HEK293 (cell line): ENCODE data around the gene MOGAT3.

Source experiments
- EGR2 ChIP-seq: fragments of 450-650 bp; formaldehyde crosslinking; IDR thresholded peaks from 2 replicates; pipeline ENCODE4 v1.5.1; 2016; ENCODE audit warnings: low read depth, missing biosample characterization, missing genetic modification characterization
- GLIS1 ChIP-seq: fragments of 450-650 bp; formaldehyde crosslinking; IDR thresholded peaks from 2 replicates; pipeline ENCODE4 v1.5.1; 2016; ENCODE audit warnings: missing biosample characterization, missing genetic modification characterization
- GLIS2 ChIP-seq: fragments of 450-650 bp; formaldehyde crosslinking; IDR thresholded peaks from 2 replicates; pipeline ENCODE4 v1.5.1; 2016; ENCODE audit warnings: missing biosample characterization, missing genetic modification characterization
- IKZF3 ChIP-seq: fragments of 450-650 bp; IDR thresholded peaks from 2 replicates; pipeline ENCODE4 v1.5.0; 2018; ENCODE audit warnings: missing biosample characterization, mild to moderate bottlenecking, missing genetic modification characterization, moderate library complexity
- KLF10 ChIP-seq: fragments of 450-650 bp; IDR thresholded peaks from 2 replicates; pipeline ENCODE4 v1.5.1; 2018; ENCODE audit warnings: missing biosample characterization, mild to moderate bottlenecking, missing genetic modification characterization
- KLF17 ChIP-seq: fragments of 450-650 bp; formaldehyde crosslinking; IDR thresholded peaks from 2 replicates; pipeline ENCODE4 v1.5.1; 2016; ENCODE audit warnings: missing biosample characterization, missing genetic modification characterization
- PATZ1 ChIP-seq: fragments of 450-650 bp; formaldehyde crosslinking; IDR thresholded peaks from 2 replicates; pipeline ENCODE4 v1.5.1; 2016; ENCODE audit warnings: missing biosample characterization, missing genetic modification characterization
- SCRT2 ChIP-seq: fragments of 450-650 bp; formaldehyde crosslinking; IDR thresholded peaks from 2 replicates; pipeline ENCODE4 v1.5.1; 2016; ENCODE audit warnings: missing biosample characterization, missing genetic modification characterization
- ZBTB17 ChIP-seq: fragments of 450-650 bp; formaldehyde crosslinking; IDR thresholded peaks from 2 replicates; pipeline ENCODE4 v1.5.1; 2016; ENCODE audit warnings: missing biosample characterization, missing genetic modification characterization
- ZBTB7A ChIP-seq: fragments of 450-650 bp; formaldehyde crosslinking; IDR thresholded peaks from 2 replicates; pipeline ENCODE4 v1.5.1; 2016; ENCODE audit warnings: low read depth, missing biosample characterization, missing genetic modification characterization
- ZEB2 ChIP-seq: fragments of 450-650 bp; formaldehyde crosslinking; IDR thresholded peaks from 2 replicates; pipeline ENCODE4 v1.5.1; 2016; ENCODE audit warnings: missing biosample characterization, missing genetic modification characterization
- ZFHX2 ChIP-seq: fragments of 450-650 bp; formaldehyde crosslinking; conservative IDR thresholded peaks from 2 replicates; pipeline ENCODE4 v1.5.1; 2016; ENCODE audit warnings: missing biosample characterization, missing genetic modification characterization
- ZNF121 ChIP-seq: fragments of 450-650 bp; formaldehyde crosslinking; IDR thresholded peaks from 2 replicates; pipeline ENCODE4 v1.5.1; 2016; ENCODE audit warnings: missing biosample characterization, missing genetic modification characterization
- ZNF146 ChIP-seq: fragments of 450-650 bp; formaldehyde crosslinking; IDR thresholded peaks from 2 replicates; pipeline ENCODE4 v1.5.1; 2016; ENCODE audit warnings: missing biosample characterization, missing genetic modification characterization
- ZNF155 ChIP-seq: fragments of 450-650 bp; formaldehyde crosslinking; IDR thresholded peaks from 2 replicates; pipeline ENCODE4 v1.5.1; 2016; ENCODE audit warnings: missing biosample characterization, missing genetic modification characterization
- ZNF239 ChIP-seq: fragments of 450-650 bp; formaldehyde crosslinking; IDR thresholded peaks from 2 replicates; pipeline ENCODE4 v1.5.1; 2016; ENCODE audit warnings: missing biosample characterization, missing genetic modification characterization
- ZNF335 ChIP-seq: fragments of 450-650 bp; formaldehyde crosslinking; conservative IDR thresholded peaks from 2 replicates; pipeline ENCODE4 v1.5.1; 2016; ENCODE audit warnings: missing biosample characterization, missing genetic modification characterization
- ZNF366 ChIP-seq: fragments of 450-650 bp; formaldehyde crosslinking; conservative IDR thresholded peaks from 2 replicates; pipeline ENCODE4 v1.5.1; 2016; ENCODE audit warnings: missing biosample characterization, missing genetic modification characterization
- ZNF48 ChIP-seq: fragments of 450-650 bp; formaldehyde crosslinking; IDR thresholded peaks from 2 replicates; pipeline ENCODE4 v1.5.1; 2016; ENCODE audit warnings: missing biosample characterization, missing genetic modification characterization
- ZNF501 ChIP-seq: fragments of 450-650 bp; formaldehyde crosslinking; IDR thresholded peaks from 2 replicates; pipeline ENCODE4 v1.5.1; 2016; ENCODE audit warnings: missing biosample characterization, missing genetic modification characterization
- ZNF518A ChIP-seq: fragments of 450-650 bp; formaldehyde crosslinking; conservative IDR thresholded peaks from 2 replicates; pipeline ENCODE4 v1.5.1; 2016; ENCODE audit warnings: low read depth, missing biosample characterization, missing genetic modification characterization
- ZNF561 ChIP-seq: fragments of 450-650 bp; IDR thresholded peaks from 2 replicates; pipeline ENCODE4 v1.5.1; 2018; ENCODE audit warnings: missing biosample characterization, missing genetic modification characterization, borderline replicate concordance
- ZNF621 ChIP-seq: fragments of 450-650 bp; formaldehyde crosslinking; IDR thresholded peaks from 2 replicates; pipeline ENCODE4 v1.5.1; 2017; ENCODE audit warnings: missing biosample characterization, missing genetic modification characterization
- ZNF658 ChIP-seq: fragments of 450-650 bp; formaldehyde crosslinking; IDR thresholded peaks from 2 replicates; pipeline ENCODE4; 2016; ENCODE audit warnings: missing biosample characterization, missing genetic modification characterization
- ZNF785 ChIP-seq: fragments of 450-650 bp; formaldehyde crosslinking; IDR thresholded peaks from 2 replicates; pipeline ENCODE4 v1.5.1; 2016; ENCODE audit warnings: missing biosample characterization, missing genetic modification characterization
- ZNF830 ChIP-seq: fragments of 450-650 bp; IDR thresholded peaks from 2 replicates; pipeline ENCODE4 v1.5.0; 2018; ENCODE audit warnings: missing biosample characterization, missing genetic modification characterization, low read depth, mild to moderate bottlenecking, moderate library complexity
- ZXDB ChIP-seq: fragments of 450-650 bp; formaldehyde crosslinking; IDR thresholded peaks from 2 replicates; pipeline ENCODE4 v1.5.1; 2016; ENCODE audit warnings: missing biosample characterization, missing genetic modification characterization
- TF ChIP-seq, protein P1 (sequence below): fragments of 450-650 bp; formaldehyde crosslinking; IDR thresholded peaks from 2 replicates; pipeline ENCODE4 v1.5.1; 2016; ENCODE audit warnings: missing biosample characterization, missing genetic modification characterization

The MOGAT3 gene

DNA sequence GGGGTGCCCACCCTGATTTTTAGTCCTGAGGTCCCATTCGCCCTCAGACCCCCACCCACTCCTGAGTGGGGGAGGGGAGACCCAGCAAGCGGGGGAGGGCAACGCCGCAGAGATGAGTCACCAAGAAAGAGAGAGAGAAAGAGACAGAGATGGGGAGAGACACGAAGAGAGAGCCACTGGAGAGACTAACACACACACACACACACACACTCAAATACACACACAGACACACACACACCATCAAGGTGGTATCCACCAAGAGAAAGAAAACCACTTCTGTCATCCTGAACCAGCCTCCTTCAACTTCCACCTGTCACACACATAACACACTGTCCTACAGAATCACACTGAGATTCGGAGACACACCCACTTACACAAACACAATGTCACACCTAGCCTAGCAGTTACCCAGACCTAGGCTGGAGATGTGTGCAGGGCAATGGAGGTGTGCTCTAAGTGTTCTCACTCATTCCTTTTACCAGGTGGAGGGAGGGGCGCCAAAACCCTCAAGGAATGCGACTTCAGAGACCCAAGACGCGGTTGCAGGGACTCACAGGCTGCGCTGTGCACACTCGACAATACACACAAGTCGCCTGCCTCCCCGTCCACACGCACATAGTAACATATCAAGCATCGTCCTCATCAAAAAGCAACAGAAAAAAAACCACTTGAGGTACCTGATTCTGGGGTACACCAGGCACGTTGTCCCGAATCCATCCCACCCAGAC, 31.6 kb downstream of the MOGAT3 start (continued):
- TF ChIP-seq ZNF518A, result no peak
- peak; percentile 32; the same call in 1 of the 2 replicates for TF ChIP-seq KLF10
- peak; percentile 93 for TF ChIP-seq EGR2
- peak; percentile 92 for TF ChIP-seq ZNF366 (tag by site-specific recombination)
- TF ChIP-seq ZNF335 (tag by site-specific recombination), result peak; percentile 50
- TF ChIP-seq ZEB2, result no peak
- TF ChIP-seq ZNF239 (tag by site-specific recombination), result 0 out of 2 replicates have a peak, but pooled peaks have one; percentile 24
- TF ChIP-seq ZNF501 (tag by site-specific recombination), result no peak; the same call in none of the 2 replicates
- TF ChIP-seq ZNF48 (tag by site-specific recombination), result peak; percentile 87; the same call in 1 of the 2 replicates
- TF ChIP-seq GLIS1 (tag by site-specific recombination), result peak; percentile 9; the same call in 1 of the 2 replicates
- peak; percentile 51 for TF ChIP-seq KLF17
- no peak for TF ChIP-seq ZXDB (tag by site-specific recombination)
- TF ChIP-seq ZNF621 (tag by site-specific recombination), result no peak
- TF ChIP-seq ZBTB17 (tag by site-specific recombination), result peak; percentile 62
- TF ChIP-seq ZNF121 (tag by site-specific recombination), result no peak
- peak; percentile 91 for TF ChIP-seq ZFHX2 (tag by site-specific recombination)
- TF ChIP-seq ZBTB7A (tag by site-specific recombination), result peak; percentile 91
- TF ChIP-seq, protein P1, sequence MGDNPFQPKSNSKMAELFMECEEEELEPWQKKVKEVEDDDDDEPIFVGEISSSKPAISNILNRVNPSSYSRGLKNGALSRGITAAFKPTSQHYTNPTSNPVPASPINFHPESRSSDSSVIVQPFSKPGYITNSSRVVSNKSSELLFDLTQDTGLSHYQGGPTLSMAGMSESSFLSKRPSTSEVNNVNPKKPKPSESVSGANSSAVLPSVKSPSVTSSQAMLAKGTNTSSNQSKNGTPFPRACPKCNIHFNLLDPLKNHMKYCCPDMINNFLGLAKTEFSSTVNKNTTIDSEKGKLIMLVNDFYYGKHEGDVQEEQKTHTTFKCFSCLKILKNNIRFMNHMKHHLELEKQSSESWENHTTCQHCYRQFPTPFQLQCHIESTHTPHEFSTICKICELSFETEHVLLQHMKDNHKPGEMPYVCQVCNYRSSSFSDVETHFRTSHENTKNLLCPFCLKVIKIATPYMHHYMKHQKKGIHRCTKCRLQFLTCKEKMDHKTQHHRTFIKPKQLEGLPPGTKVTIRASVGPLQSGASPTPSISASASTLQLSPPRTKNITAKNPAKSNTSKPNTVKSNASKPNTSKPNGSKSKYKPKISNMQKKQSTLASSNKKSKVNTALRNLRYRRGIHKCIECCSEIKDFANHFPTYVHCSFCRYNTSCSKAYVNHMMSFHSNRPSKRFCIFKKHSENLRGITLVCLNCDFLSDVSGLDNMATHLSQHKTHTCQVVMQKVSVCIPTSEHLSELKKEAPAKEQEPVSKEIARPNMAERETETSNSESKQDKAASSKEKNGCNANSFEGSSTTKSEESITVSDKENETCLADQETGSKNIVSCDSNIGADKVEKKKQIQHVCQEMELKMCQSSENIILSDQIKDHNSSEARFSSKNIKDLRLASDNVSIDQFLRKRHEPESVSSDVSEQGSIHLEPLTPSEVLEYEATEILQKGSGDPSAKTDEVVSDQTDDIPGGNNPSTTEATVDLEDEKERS (tag by site-specific recombination), result peak; percentile 66
- TF ChIP-seq ZNF830 (tag by site-specific recombination), result no peak
- TF ChIP-seq ZNF146 (tag by site-specific recombination), result 0 out of 2 replicates have a peak, but pooled peaks have one; percentile 42
- TF ChIP-seq ZNF561, result no peak
- TF ChIP-seq ZNF658, result no peak
- 0 out of 2 replicates have a peak, but pooled peaks have one; percentile 33 for TF ChIP-seq SCRT2 (tag by site-specific recombination)
- TF ChIP-seq PATZ1, result peak; percentile 86
- peak; percentile 72; the same call in 1 of the 2 replicates for TF ChIP-seq ZNF155 (tag by site-specific recombination)
- TF ChIP-seq IKZF3, result no peak
- TF ChIP-seq GLIS2, result peak; percentile 46
- no peak for TF ChIP-seq ZNF785
